ENCODE results near the gene SBSN.

SBSN gene, protein sequence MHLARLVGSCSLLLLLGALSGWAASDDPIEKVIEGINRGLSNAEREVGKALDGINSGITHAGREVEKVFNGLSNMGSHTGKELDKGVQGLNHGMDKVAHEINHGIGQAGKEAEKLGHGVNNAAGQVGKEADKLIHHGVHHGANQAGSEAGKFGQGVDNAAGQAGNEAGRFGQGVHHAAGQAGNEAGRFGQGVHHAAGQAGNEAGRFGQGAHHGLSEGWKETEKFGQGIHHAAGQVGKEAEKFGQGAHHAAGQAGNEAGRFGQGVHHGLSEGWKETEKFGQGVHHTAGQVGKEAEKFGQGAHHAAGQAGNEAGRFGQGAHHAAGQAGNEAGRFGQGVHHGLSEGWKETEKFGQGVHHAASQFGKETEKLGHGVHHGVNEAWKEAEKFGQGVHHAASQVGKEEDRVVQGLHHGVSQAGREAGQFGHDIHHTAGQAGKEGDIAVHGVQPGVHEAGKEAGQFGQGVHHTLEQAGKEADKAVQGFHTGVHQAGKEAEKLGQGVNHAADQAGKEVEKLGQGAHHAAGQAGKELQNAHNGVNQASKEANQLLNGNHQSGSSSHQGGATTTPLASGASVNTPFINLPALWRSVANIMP

DNA sequence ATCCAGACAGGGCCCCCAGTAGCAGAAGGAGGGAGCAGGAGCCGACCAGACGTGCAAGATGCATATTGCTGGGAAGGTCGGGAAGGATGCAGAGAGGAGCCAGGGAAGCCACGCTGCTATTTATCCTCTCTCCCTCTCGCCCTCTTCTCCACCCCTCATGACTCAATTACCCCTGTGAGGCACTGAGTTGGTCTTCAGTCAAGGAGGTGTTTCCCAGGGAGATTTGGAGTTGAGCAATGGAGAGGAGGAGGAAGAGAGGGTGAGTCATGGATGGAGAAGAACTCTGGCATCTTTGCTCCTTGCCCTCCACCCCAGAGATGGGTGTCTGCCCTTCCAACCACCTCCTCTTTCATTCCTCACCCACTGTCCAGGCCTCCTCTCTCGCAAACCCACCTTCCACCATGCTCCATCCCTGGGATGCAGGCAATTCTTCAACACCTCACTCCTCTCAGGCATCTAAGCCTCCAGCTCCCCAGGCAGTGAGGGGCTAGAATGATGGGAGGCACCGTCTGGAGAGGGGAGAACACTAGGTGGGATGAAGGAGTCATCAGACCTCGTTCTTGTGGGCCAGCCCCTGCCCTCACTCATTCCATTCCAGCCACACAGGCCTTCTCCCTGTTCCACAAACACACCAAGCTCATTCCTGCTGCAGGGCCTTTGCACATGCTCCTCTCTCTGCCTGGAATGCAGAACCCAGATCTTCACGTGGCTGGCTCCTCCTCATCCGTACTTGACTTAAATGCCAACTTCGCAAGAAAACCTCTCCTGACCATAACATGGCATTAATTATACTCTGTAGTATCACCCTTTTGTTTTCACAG, at the start of gene SBSN:
Gene SBSN, minus strand, starts transcription at position 94 of the 821 bp plus-strand sequence. Its CDS starts 30 bp downstream, at position 64.
- no peak within 1 kb of the TSS for H3K27ac ChIP-seq
- no peaks in the 10 kb centered on the region for H3K9me3 ChIP-seq
- peaks cover 0 to 2% (median 0%) of the 10 kb centered on the region in 4 donors for H3K4me1 ChIP-seq
- H3K36me3 ChIP-seq, result no peaks in the 10 kb centered on the region
- H3K27me3 ChIP-seq, result peaks cover 0 to 96% of the 10 kb centered on the region in 2 donors
- no peak within 1 kb of the TSS for H3K4me3 ChIP-seq
- TF ChIP-seq, protein P1, sequence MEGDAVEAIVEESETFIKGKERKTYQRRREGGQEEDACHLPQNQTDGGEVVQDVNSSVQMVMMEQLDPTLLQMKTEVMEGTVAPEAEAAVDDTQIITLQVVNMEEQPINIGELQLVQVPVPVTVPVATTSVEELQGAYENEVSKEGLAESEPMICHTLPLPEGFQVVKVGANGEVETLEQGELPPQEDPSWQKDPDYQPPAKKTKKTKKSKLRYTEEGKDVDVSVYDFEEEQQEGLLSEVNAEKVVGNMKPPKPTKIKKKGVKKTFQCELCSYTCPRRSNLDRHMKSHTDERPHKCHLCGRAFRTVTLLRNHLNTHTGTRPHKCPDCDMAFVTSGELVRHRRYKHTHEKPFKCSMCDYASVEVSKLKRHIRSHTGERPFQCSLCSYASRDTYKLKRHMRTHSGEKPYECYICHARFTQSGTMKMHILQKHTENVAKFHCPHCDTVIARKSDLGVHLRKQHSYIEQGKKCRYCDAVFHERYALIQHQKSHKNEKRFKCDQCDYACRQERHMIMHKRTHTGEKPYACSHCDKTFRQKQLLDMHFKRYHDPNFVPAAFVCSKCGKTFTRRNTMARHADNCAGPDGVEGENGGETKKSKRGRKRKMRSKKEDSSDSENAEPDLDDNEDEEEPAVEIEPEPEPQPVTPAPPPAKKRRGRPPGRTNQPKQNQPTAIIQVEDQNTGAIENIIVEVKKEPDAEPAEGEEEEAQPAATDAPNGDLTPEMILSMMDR (IDR thresholded peaks at IDR 0.05), result no peak
- intact Hi-C loops (cut with DNase I; ENCODE audit: low total_unique reads), result no loop called here
- DNase-seq, result no peak

DNA sequence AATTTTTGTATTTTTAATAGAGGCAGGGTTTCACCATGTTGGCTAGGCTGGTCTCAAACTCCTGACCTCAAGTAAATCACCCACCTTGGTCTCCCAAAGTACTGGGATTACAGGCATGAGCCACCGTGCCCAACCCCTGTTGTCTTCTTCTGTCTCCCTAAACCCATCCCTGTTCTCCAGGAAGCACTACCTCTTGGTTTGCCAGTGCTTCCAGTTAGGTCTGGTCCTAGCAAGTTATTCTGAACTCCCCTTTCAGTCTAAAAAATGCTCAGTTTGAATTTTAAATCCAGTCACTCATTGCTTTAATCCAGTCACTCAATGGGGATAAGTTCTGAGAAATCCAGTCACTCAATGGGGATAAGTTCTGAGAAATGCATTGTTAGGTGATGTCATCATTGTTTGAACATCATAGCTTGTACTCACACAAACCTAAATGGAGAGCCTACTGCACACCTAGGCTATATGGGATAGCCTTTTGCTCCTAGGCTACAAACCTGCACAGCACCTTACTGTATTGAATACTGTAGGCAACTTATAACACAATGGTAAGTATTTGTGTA, 43.4 kb upstream of the SBSN start:
- Histone ChIP-seq H3K27me3 (peaks cover 0 to 17% of the 10 kb centered on the region in 2 donors), H3K4me1 (no peaks in the 10 kb centered on the region), H3K27ac (no peak overlapping the region), H3K36me3 (no peaks in the 10 kb centered on the region), H3K9me3 (peaks cover 0 to 12% (median 2%) of the 10 kb centered on the region in 3 donors), H3K4me3 (no peak overlapping the region)
- intact Hi-C loops (cut with DNase I; ENCODE audit: low total_unique reads), result no loop called here
- TF ChIP-seq, protein P1 (IDR thresholded peaks at IDR 0.05), result no peak
- DNase-seq, result no peak

DNA sequence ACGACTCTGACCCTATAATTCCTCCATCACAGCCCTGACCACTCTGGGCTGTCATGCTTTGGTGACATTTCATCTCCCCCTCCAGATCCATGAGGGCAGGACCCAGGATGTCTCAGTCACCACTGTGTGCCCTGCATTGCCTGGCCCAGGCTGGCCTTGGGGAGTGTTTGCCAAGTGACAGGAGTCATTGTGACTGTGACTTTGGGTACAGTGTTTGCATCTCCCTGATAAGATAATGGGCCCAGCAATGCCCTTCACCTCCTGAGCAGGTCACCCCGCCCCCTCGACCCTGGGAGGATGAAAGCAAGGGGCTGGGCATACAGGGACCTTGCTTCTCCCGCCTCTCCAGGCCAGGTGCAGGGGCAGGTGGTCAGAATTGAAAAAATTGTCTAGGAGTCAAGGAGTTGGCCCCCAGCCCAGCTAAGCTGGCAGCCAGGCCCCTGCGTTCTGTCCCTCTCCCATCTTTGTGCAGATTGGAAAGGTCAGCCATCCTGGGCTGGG, 41.2 kb upstream of the SBSN start:
- no peak for DNase-seq
- Histone ChIP-seq H3K27ac (no peak overlapping the region), H3K9me3 (no peaks in the 10 kb centered on the region), H3K4me1 (no peaks in the 10 kb centered on the region), H3K27me3 (peaks cover 0 to 29% of the 10 kb centered on the region in 2 donors), H3K36me3 (no peaks in the 10 kb centered on the region), H3K4me3 (no peak overlapping the region)
- intact Hi-C loops (cut with DNase I; ENCODE audit: low total_unique reads), result no loop called here
- TF ChIP-seq, protein P1 (IDR thresholded peaks at IDR 0.05), result no peak

DNA sequence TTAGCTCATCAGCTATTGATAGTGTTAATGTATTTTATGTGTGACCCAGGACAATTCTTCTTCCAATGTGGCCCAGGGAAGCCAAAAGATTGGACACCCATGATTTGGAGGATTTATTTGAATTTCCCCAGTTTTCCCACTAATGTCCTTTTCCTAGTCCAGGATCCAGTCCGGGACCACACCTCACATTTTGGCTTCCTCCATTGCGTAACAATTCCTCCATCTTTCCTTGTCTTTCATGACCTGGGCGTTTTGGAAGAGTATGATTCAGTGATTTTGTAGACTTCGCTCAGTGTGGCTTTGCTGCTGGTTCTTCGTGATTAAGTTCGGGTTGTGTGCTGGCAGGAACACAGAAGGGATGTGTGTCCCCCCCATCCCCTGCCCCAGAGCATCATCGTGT, 38.6 kb upstream of the SBSN start:
- Histone ChIP-seq H3K36me3 (no peaks in the 10 kb centered on the region), H3K4me3 (no peak overlapping the region), H3K27me3 (peaks cover 0 to 47% of the 10 kb centered on the region in 2 donors), H3K4me1 (no peaks in the 10 kb centered on the region), H3K9me3 (no peaks in the 10 kb centered on the region), H3K27ac (no peak overlapping the region)
- intact Hi-C loops (cut with DNase I; ENCODE audit: low total_unique reads), result no loop called here
- no peak for DNase-seq
- TF ChIP-seq, protein P1 (IDR thresholded peaks at IDR 0.05), result no peak

Measured in tibial artery (tissue), 4 donors.